Measurements from ENCODE around the gene DPYD.

- TF ChIP-seq CTCF (IDR thresholded peaks at IDR 0.05) (no peak), POLR2A (IDR thresholded peaks at IDR 0.05) (no peak), POLR2AphosphoS5 (IDR thresholded peaks at IDR 0.05) (peak in 3 of 4 donors; percentile 26 to 63 (median 59))
Observed at GRCh38 chr1:97797403-97798183, 123.2 kb downstream of the DPYD start.

Measured in sigmoid colon (tissue), 4 donors.